Left cardiac atrium (tissue), 4 donors: Measurements from ENCODE around the gene TRPM2. TPM values are rescaled to one million over a fixed set of nuclear protein-coding genes. Genes with fewer than 3 reads are reported as not detected.

Source experiments
- ATAC-seq, 2 donors: fragments of 200-7000 bp; cut with Tn5 transposase; one replicate each; pipeline ENCODE4 v1.9.1; 2020; ENCODE audit warnings: mild to moderate bottlenecking in 2 of 2, moderate library complexity in 2 of 2
- DNase-seq: peaks from one replicate; pipeline ENCODE4 v3.0.0-alpha.2; 2020
- intact Hi-C, 2 donors: fragments of 100-400 bp; cut with DNase I; formaldehyde crosslinking; loops; one replicate each; pipeline versions ENCODE4 v1.14.1 to v1.15.1; 2022 to 2023
- total RNA-seq, 2 donors: library from RNA; stranded (reverse); fragmentation: NEBNext Ultra II Directional; extraction: Animal tissue kit (Norgen Biotek cat#: 25700); gene quantifications; one replicate each; pipeline ENCODE4 v1.2.1, GENCODE V29; 2021
- donor health status: DM: no; HTN: yes; CAD: no.
- donor health status: DM: no; HTN: yes; CAD: no; lungs with severe emphysema.
- donor health status: DM: yes; HTN: yes; CAD: no.
- donor health status: Dilated cardiomyopathy.

TRPM2 gene
- total RNA-seq, 2 donors from 2014 or later, result 2.9 to 5.1 TPM

GRCh38 chr21:44320847-44321246, 32.6 kb upstream of the TRPM2 start:
- ATAC-seq (no peak), DNase-seq (no peak)
- intact Hi-C loops, result no loop called here

- no peak for DNase-seq
- intact Hi-C loops, result no loop called here
- ATAC-seq, result no peak
These were observed 31.5 kb upstream of the TRPM2 start for GRCh38 chr21:44321846-44322450.

GRCh38 chr21:44322621-44323325, 30.6 kb upstream of the TRPM2 start:
- ATAC-seq (no peak), DNase-seq (no peak)
- intact Hi-C loops, result no loop called here

DNA sequence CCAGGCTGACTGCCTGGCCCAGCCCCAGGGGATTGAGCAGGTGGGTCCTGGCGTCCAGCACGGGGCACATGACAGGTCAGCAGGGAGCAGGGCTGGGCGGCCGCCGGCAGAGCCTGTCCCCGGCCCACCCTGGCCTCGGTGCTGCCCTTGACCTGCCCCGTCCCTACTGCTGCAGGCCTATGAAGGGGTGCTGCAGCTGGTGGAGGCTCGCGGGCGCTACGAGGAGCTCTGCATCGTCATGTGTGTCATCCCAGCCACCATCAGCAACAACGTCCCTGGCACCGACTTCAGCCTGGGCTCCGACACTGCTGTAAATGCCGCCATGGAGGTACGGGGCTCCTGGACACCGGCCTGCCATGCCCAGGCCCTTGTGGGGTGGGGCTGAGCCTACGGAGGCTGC, 29.8 kb upstream of the TRPM2 start:
- ATAC-seq, result no peak
- intact Hi-C loops, result no loop called here
- DNase-seq, result no peak

- intact Hi-C loops, result no loop called here
- ATAC-seq, result no peak
These were observed 29.1 kb upstream of the TRPM2 start for GRCh38 chr21:44324106-44324853.

GRCh38 chr21:44324854-44325107, 28.6 kb upstream of the TRPM2 start:
- ATAC-seq (no peak), DNase-seq (no peak)
- intact Hi-C loops, result no loop called here

More at GRCh38 chr21:44324106-44324853, 29.1 kb upstream of the TRPM2 start:
- DNase-seq, result no peak

- ATAC-seq, result peak in 1 of 2 donors; percentile 7
- DNase-seq, result no peak
- intact Hi-C loops, result no loop called here
These were observed 27.8 kb upstream of the TRPM2 start for GRCh38 chr21:44325386-44326271.

- DNase-seq, result no peak
- no peak for ATAC-seq
- intact Hi-C loops, result no loop called here
These were observed 27.2 kb upstream of the TRPM2 start for GRCh38 chr21:44326272-44326647.

GRCh38 chr21:44326716-44327602, 26.5 kb upstream of the TRPM2 start:
- no peak for DNase-seq
- intact Hi-C loops, result no loop called here
- no peak for ATAC-seq

GRCh38 chr21:44327603-44327974, 25.8 kb upstream of the TRPM2 start:
- intact Hi-C loops, result no loop called here
- ATAC-seq (no peak), DNase-seq (no peak)

DNA sequence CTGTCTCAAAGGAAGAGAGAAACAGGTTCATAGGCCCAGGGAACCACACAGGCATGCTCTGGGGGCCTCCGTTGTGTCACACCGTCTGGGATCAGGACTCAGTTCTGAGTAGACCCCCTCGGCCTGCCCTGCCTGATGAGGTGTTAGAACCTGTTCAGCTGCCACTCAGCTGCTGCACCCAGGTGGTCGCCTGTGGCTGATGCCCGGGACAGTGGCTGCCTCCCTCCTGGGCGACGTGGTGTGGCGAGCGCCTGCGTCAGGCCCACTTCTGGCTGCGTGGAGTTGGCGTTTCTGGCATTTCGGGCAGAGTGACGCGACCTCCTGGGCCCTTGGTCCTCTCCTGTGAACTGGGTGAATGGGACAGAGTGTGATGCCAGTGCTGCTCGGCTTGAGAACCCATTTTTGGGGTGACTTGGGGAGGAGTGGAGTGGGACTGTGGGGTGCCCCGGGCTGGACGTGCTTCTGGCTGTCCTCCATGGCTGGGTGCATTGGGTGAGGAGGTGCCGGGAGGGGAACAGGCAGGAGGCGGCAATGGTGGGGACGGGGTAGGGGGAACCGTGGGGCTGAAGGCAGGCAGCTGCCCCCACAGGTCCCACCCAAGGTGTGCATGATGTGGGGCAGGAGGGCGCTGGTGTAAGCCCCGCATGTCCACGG, 25.1 kb upstream of the TRPM2 start:
- intact Hi-C loops, result no loop called here
- ATAC-seq (no peak), DNase-seq (no peak)

DNA sequence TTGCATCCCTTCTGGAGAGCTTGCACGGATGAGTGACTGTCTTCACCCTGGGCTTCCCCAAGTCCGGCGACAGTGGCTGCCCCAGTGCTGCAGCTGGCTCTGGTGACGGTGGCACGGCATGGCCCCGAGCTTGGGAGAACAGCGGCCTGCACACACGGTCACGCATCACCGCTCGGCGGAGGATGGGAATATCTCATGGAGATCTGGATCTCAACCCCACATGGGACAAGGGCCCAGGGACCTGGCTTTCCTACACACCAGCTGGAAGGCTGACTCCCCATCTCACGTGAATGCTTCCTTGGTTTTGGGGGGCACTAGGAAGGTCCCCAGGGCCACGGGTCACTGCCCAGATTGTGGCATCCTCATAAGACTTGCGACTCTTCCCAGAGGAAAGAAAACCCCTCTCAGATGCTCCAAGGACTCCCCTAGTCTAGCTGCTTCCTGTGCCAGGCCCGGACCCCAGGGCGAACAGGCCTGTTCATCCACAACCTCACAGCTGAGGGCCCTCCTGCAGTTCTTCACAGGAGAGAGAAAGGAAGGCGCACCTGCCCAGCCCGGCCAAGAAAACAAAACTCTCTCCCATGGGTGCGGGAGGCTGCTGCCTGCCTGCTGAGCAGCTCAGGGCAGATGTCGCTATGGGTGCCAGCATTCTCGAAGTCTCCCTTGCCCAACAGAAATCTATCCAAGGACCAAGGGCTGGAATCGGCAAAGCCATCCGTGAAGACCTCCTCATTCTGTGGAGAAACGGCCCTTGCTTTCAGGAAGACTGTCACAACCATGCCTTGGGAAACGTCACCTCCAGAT, 24.1 kb upstream of the TRPM2 start:
- ATAC-seq (no peak), DNase-seq (no peak)
- intact Hi-C loops, result no loop called here

DNA sequence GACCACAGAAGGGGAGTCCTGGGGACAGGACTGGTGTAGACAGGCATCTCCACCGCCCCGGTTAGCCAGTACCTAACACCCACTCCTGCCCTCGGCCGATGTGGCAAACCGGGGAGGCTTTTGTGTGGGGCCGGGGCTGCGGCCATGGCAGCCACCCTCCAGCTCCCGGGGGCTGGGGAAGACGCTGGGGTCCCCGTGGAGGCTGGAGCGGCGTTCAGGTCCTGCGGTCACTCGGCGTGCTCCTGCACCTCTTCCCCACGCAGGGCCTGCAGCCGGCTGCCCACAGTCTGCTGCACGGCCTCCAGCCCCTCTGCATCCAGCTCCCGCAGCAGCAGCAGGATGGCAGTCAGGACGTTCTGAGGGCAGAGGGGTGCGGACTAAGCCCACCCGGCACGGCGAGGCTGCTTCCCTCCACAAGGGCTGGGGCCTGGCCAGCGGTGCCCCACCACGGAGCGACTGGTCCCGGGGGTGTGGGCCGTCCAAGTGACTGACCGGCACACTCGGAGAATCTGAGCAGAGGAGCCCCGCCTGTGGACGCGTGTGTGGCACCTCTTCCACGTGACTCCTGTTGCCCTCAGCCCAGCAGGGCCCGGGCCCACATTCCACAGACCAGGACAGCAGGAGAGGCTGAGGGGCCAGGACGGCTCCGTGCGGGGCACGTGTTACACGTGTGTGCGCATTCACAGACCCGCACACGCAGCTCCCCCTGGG, 23.3 kb upstream of the TRPM2 start:
- intact Hi-C loops, result no loop called here
- ATAC-seq (no peak), DNase-seq (no peak)

DNA sequence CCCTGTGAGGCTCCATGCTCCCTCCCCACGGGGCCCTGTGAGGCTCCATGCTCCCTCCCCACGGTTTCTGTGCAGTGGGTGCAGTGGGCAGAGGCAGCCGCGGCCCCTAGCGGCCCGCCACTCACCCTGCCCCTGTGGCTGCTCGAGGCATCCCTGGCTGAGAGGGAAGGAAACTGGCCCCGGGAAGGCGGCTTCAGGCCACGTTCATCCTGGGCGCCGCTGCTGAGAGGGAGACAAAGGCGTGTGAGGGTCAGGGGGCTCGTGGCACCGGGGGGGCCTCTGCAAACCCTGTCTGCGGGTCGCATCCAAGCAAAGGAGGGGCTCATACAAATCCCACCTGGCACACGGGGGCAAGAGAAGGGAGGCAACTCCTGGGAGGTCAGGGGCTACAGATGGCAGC, 22.7 kb upstream of the TRPM2 start:
- ATAC-seq (no peak), DNase-seq (no peak)
- intact Hi-C loops, result no loop called here

DNA sequence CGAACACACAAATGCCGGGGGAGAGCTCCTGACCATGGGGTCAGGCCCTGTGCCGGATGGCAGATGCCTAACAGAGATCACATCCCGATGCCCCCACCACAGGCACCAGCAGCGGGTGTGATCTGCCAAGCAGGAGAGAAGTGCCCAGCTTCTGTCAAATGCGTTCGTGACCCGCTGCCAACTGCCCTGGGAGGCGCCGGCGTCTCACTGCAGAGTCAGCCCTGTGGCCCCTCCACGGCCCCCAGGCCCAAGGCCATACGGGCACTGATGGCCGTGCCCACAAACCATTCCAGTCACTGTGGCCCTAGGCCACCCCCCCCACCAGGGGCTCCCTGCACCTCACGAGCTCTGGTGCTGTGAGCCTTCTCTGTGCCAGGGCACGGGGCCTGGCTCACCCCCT, 22.2 kb upstream of the TRPM2 start:
- DNase-seq (no peak), ATAC-seq (peak in 1 of 2 donors; percentile 8)
- intact Hi-C loops, result no loop called here

DNA sequence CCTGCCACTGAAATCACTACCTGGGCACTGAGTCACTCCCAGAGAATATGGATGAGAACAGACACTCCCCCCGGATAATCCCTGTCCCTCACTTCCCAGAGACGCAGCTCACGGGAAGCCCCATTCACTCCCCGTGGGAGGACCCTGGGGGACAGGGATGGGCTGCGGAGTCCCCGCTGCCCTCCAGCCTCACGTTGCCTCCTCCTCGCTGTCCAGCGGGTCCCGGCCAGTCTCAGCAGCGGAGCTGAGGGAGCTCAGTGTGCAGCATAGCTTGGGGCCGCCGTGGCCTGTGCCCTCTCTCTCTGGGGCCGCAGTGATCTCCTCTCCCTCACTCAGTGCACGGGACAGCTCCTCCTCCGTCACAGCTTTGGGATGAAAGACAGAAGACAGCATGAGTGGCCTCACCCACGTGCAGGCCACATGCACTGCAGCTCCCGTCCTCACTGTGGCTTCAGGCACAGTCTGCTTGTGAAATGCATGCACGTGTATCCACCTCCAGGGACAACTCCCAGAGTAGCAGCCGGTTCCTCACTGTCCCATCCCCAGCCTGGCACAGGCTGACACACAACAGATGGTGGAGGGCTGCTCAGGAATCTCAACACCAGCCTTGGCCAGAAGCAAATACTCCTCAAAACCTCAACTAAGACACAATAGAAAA, 21.6 kb upstream of the TRPM2 start:
- DNase-seq, result no peak
- ATAC-seq, result peak in 1 of 2 donors; percentile 50
- intact Hi-C loops, result no loop called here

DNA sequence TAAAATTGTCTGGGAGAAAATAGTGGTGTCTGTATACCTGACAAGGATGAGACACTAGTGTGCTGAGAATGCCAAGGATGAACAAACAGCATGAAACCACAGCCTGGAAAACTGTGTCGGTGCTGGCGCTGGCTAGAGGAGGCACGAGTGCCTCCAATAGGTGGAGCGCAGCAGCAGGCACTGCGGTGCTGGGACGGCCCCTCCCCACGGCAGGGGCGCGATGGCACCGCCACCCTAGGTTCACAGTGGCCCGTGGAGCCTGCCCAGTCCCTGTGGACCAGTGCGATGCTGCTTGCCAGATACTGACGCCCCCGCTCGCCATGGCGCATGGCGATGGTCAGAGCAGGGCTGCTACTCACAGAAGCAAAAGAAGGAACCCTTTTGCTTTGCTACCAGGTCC, 21.0 kb upstream of the TRPM2 start:
- no peak for ATAC-seq
- intact Hi-C loops, result no loop called here

More for the DNA sequence above, 21.0 kb upstream of the TRPM2 start:
- no peak for DNase-seq
